NCI-H2081 treated with DMSO at 0.1 percent for 48 hours (cell line): ENCODE data around the gene ILK.

Source experiments
- DNase-seq: peaks from one replicate; lab custom pipeline; 2025; lab: John Stamatoyannopoulos, UW

ILK gene

DNA sequence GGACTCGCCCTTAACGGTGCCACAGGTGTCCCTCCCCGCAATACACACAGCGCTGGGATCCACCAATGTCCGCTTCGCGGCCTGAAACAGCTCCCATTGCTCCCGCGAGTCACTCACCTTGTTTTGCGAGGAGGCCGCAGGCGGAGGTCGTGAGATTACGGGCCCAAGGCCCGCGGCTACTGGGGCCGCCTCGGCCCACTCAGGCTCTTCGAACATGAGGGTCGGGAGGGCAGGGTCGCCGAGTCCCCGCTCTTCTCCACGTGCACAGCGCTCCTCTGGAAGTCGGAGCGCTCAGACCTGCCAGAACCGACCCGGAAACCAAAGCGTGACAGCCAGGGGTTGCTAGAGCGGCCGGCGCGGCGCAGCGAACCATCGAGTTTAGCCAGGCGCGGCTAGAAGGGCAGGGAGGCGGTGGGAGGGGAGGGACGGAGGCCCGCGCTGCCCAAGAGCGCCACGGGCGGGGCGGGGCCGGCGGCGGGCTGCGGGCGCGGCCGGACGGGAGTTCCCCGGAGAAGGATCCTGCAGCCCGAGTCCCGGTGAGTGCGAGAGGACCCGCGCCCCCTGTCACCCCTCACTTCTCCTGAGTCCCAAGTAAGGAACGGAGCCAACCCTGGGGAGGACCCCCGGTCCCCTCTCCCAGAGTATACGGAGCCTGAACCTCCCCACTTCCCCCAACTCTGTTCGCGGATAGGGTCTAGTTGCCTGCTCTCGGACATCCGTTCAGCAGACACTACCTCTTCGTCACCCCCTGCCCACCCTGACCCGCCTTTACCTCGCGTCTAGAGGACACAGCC lies at the start of gene ILK, which contains the start of gene RRP8:
Gene ILK (plus strand): TSS at position 488 of the 794 bp plus-strand sequence. CDS start 498 bp downstream, outside the sequence.
Gene RRP8 (minus strand): TSS at position 330 of the 794 bp plus-strand sequence. CDS start 114 bp downstream, at position 216.
- DNase-seq = peak; percentile 35

DNA sequence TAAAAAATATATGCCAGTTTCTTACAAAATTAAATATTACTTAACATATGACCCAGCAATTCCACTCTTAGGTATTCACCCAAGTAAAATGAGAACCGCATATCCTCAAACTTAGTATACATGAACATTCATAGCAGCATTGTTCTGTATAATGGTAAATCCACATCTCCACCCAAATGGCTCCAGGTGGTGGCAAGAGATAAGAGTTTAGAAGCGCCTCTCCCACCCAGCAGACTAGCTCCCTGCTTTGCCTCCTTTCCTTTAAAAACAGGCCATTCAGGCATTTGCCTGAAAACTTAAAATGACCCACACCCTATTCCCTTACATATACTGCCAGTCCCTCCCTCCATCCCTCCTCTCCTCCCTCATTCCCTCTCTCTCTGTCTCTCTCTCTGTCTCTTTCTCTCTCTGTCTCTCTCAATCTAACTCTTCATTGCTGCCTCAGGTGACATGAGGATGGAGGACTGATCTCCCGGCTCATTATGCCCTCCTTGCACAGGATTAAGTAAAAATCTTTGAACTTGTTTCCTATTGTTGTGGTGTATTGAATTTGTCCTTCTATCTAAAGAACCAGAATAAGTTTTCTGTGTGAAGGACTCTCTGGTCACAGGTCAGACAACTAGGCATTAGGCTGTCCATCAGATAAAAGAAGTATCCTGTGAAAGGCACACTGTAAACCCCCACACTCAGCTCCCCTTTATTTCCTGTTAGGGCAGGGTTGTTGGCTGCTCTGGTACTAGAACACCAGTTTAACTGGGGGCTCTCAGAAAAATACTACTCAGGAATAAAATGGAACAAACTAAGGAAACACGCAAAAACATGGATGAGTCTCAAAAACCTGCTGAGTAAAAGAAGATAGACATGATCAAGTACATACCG lies 48.5 kb upstream of the ILK start:
- no peak for DNase-seq

DNA sequence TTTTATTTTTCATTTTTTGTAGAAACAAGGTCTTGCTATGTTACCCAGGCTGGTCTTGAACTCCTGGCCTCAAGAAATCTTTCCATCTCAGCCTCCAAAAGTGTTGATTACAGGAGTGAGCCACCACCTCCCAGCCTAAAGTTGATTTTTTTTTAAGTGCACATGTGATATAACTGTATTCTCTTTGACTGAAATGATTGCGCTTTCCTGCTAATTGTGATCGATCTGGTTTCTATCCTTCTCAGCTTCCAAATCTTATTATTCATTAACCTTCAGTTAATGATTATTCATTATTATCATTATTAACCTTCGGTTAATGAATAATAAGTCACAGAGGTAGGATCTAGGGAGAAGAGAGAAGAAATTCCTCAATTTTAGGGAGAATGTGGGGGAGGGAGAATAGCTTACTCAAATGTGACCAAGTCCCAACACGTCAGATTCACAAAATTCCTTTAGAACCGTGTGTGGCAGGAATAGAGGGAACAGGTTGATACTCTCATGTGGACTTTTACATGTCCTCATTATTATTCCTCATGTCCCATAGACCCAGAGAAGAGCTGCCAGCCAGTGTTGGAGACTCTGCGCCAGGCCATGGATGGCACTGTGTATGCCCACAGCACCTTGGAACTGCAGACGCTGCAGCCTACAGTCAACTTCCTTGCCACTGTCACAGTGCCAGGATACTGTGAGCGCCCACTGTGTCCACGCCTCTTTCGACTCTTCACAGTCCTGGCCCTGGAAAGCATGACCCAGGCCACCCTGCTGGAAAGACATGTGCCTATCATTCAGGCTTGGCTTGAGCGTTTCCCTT lies 47.2 kb upstream of the ILK start:
- no peak for DNase-seq

DNA sequence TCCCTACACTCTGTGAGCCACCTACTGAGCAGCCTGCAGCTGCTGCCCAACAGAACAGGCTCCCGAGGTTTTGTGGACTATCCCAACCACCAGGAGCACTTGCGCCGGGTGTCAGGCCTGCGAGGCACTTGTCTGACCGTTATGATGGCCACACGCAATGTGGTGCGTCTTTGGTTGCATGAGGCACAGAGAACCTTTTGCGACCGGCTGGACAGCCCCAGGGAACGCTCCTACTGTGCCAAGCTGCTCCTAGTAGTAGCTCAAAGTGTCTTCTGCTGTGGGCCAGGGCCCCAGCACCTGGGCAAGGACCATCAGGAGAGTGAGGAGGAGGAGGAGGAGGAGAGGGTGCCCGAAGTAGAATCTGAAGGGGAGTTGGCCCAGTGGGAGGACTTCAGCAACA lies 46.5 kb upstream of the ILK start:
- DNase-seq = no peak

- DNase-seq = no peak
Measured at GRCh38 chr11:6557761-6558674, 45.6 kb upstream of the ILK start.

DNA sequence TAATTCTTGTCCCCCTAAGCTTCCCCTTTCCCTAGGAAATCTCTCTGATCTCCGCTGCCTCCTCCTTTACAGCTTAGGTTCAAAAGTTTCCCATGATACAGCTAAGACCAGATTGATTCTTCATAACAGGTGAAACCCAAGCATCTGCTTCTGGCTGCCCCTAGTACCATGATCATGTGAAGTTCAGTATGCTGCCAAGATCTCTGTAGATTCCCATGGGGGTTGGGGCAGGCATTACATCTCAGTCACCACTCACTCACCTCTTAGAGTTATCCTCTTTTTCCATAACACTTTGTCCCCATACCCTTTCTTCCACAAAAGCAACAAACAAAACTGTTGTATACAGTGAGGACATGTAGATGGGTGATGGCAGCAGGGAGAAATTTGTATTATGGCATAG lies 44.2 kb upstream of the ILK start:
- no peak for DNase-seq

DNA sequence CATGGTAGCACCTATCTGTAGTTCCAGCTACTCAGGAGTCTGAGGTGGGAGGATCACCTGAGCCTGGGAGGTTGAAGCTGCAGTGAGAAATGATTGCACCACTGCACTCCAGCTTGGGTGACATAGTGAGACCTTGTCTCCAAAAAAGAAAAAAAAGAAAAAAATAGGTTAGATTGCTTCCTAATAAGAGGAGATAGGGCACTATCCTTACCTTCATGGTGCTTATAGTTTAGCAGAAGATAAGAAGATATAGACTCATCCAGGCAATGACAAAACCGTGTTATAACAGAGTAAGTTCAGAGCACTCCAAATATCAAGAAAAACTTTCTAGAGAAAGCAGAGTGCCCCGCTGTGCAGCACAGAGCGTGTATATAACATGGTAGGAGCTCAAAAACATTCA lies 42.3 kb upstream of the ILK start:
- DNase-seq = no peak

DNA sequence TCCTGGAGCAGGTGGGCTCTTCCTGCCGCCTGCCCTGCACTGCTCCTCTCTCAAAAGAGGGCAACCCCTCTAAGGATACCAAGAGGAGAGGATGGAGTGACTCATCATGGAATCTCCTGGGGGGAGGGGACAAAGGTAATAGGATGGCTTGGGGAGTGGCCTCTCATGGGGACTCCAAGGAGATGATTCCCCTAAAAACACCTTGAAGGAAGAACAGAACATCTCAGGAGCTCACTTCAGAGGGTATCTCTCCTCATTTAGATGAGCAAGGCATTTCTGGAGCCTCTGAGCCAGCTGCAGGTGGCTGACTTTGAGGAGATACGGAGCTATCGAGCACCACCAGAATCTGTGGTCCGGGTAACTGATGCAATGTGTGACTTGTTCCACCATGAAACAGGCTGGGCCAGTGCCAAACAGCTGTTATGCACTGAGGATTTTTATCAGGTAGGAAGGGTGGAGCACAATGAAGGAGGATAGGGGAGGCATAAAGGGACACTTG lies 40.4 kb upstream of the ILK start:
- DNase-seq = no peak

DNA sequence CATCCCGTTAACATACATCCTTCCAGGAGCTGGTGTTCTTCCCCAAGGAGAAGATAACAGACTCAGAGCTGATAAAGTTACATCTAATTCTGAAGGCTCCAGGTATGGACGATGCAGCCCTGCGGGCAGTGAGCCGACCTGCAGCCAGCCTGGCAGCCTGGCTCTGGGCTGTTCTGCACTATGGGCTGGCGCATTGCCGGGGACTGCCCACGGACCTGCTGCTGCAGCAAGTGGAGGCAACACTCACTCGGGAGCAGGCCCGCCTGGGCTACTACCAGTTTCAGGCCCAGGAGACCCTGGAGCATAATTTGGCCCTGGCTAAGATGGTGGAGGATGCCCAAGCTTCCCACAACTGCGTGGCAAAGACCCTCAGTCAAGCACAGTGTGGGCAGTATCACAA lies 39.9 kb upstream of the ILK start:
- no peak for DNase-seq

- no peak for DNase-seq
Measured at GRCh38 chr11:6565325-6565724, 38.2 kb upstream of the ILK start.

- DNase-seq = no peak
Measured at GRCh38 chr11:6565988-6566703, 37.4 kb upstream of the ILK start.

GRCh38 chr11:6566704-6567370 lies 36.7 kb upstream of the ILK start:
- no peak for DNase-seq

- DNase-seq = no peak
Measured at GRCh38 chr11:6567371-6567745, 36.2 kb upstream of the ILK start.

- no peak for DNase-seq
Measured at GRCh38 chr11:6568191-6568918, 35.2 kb upstream of the ILK start.

- no peak for DNase-seq
Measured at GRCh38 chr11:6569706-6570105, 33.9 kb upstream of the ILK start.

GRCh38 chr11:6570691-6571427 lies 32.7 kb upstream of the ILK start:
- DNase-seq = no peak

DNA sequence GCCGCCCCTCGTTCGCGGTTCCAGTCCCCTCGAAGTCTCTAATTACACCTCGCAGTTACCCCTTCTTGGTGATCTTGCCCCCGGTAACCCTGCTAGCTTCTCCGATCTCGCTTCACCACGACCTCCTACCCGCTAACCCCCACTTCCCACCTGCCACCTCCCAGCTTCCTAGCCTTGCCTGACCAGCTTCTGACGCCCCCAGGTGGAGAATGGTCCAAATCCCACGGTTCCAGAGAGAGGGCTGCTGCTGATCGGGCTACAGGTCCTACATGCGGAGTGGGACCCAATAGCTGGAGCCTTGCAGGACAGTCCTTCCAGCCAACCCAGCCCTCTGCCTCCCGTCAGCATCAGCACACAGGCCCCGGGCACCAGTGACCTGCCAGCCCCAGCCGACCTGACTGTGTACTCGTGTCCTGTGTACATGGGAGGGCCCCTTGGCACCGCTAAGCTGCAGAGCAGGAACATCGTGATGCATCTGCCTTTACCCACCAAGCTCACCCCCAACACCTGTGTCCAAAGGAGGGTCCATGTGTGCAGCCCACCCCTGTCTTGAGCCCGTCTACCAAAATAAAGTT lies 32.1 kb upstream of the ILK start:
- no peak for DNase-seq

GRCh38 chr11:6572215-6572614 lies 31.4 kb upstream of the ILK start:
- no peak for DNase-seq
